RPMI8226 (cell line): Measurements from ENCODE around the gene METTL22.

Experiments
- DNase-seq: peaks from one replicate; pipeline ENCODE4 v3.0.0-alpha.2; 2015

Gene METTL22

GRCh38 chr16:8697965-8698364, 76.5 kb downstream of the METTL22 start:
- no peak for DNase-seq
